NT2/D1 (cell line): Measurements from ENCODE around the gene NPHS1.
A peak's percentile ranks its signal among the peaks of the same experiment; 100 is the strongest.

Experiments used
- DNase-seq: peaks from one replicate; pipeline ENCODE4 v3.0.0-alpha.2; 2011; ENCODE audit warnings: low read depth, low spot score
- H3K27me3 ChIP-seq: 2 replicates; pipeline ENCODE4 v1.6.0; 2011; ENCODE audit warnings: mild to moderate bottlenecking; ENCODE audit not compliant: insufficient read length, insufficient read depth
- H3K36me3 ChIP-seq: 2 replicates; pipeline ENCODE4 v1.6.1; 2011; ENCODE audit warnings: mild to moderate bottlenecking, low read length, mixed read lengths; ENCODE audit not compliant: insufficient read depth, insufficient read length
- H3K4me1 ChIP-seq: 2 replicates; pipeline ENCODE4 v1.5.1; 2011; ENCODE audit not compliant: insufficient read depth, insufficient read length
- H3K4me3 ChIP-seq: 2 replicates; pipeline ENCODE4 v1.5.1; 2011; ENCODE audit warnings: low read depth; ENCODE audit not compliant: insufficient read length
- H3K9ac ChIP-seq: 2 replicates; pipeline ENCODE4 v1.6.0; 2011; ENCODE audit warnings: low read depth; ENCODE audit not compliant: insufficient read length
- H3K9me3 ChIP-seq: 2 replicates; pipeline ENCODE4 v1.5.1; 2011; ENCODE audit warnings: mild to moderate bottlenecking, low read length; ENCODE audit not compliant: insufficient read depth
- SUZ12 ChIP-seq: IDR thresholded peaks from 2 replicates; pipeline ENCODE4 v1.6.1; 2011; ENCODE audit not compliant: insufficient read length, insufficient read depth; ENCODE audit errors: extremely low read depth
- YY1 ChIP-seq: IDR thresholded peaks from 2 replicates; pipeline ENCODE4 v1.6.1; 2011; ENCODE audit not compliant: insufficient read length, insufficient read depth
- ZNF274 ChIP-seq: IDR thresholded peaks from 2 replicates; pipeline ENCODE4 v1.6.1; 2011; ENCODE audit warnings: mild to moderate bottlenecking, low read depth, low read length

The NPHS1 gene

GRCh38 chr19:35830986-35831385, 21.3 kb downstream of the NPHS1 start:
- H3K9me3 ChIP-seq: no peaks in the 10 kb centered on the region
- no peak for DNase-seq
- no peak for TF ChIP-seq SUZ12
- no peak for TF ChIP-seq YY1
- no peak for TF ChIP-seq ZNF274
- no peak overlapping the region for H3K9ac ChIP-seq
- peaks cover 2% of the 10 kb centered on the region for H3K4me1 ChIP-seq
- H3K27me3 ChIP-seq: peaks cover 35% of the 10 kb centered on the region
- H3K36me3 ChIP-seq: no peaks in the 10 kb centered on the region
- no peak overlapping the region for H3K4me3 ChIP-seq

DNA sequence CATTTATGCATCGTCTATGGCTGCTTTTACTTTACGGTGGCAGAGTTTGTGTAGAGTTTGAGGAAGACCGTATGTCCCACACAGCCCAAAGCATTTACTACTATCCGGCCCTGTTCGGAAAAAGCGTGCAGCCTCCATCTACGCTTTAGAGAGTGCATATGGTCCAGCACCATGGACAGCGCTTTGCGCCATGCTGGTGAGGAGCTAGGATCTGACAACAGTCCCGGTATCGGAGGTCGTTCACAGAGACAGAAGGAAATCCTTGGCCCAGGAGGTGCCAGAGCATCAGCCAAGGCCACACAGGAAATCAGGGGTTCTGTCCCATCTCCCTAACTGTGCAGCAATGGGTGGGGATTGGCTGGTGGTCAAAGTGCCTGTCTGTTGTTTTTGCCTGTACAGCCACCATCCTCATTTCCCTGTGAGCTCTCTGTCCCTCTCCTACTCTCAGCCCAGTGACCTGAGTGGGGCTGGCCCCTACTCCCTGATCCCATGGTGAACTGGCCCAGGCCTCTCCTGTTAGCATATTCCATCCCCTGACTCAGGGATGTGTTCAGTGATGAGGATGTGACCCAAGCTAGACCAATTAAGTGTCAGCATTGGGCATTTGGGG, 23.5 kb downstream of the NPHS1 start:
- H3K4me3 ChIP-seq: no peak overlapping the region
- peaks cover 35% of the 10 kb centered on the region for H3K27me3 ChIP-seq
- H3K36me3 ChIP-seq: no peaks in the 10 kb centered on the region
- DNase-seq: peak; percentile 32
- TF ChIP-seq SUZ12 (no peak), YY1 (peak; percentile 17)
- H3K9me3 ChIP-seq: no peaks in the 10 kb centered on the region
- no peak overlapping the region for H3K9ac ChIP-seq
- peaks cover 2% of the 10 kb centered on the region for H3K4me1 ChIP-seq

GRCh38 chr19:35824150-35824549, 28.2 kb downstream of the NPHS1 start:
- Histone ChIP-seq H3K36me3 (no peaks in the 10 kb centered on the region), H3K9me3 (no peaks in the 10 kb centered on the region), H3K9ac (no peak overlapping the region), H3K4me3 (no peak overlapping the region), H3K4me1 (peaks cover 2% of the 10 kb centered on the region), H3K27me3 (peaks cover 13% of the 10 kb centered on the region)
- TF ChIP-seq YY1 (no peak), SUZ12 (no peak), ZNF274 (no peak)
- no peak for DNase-seq

DNA sequence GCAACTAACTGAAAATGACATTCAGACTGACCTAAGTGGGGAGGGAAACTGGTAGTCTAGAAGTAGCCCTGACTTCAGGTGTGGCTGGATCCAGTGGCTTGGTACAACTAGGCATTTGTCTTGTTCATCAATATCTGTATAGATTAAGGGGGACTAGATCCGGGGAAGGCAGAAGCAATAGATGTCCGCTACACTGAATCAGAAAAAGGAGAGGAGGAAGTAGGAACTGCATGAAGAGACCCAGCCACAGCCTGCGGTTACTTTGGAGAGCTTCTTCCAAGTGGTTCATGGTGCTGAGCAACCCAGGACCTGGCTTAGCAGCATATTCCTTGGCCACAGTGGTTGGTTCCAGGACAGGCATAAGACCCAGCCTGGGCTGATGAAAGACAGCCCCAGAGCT, 29.7 kb downstream of the NPHS1 start:
- no peaks in the 10 kb centered on the region for H3K9me3 ChIP-seq
- no peak overlapping the region for H3K9ac ChIP-seq
- no peaks in the 10 kb centered on the region for H3K36me3 ChIP-seq
- peaks cover 8% of the 10 kb centered on the region for H3K27me3 ChIP-seq
- H3K4me1 ChIP-seq: no peaks in the 10 kb centered on the region
- no peak for DNase-seq
- no peak for TF ChIP-seq ZNF274
- no peak overlapping the region for H3K4me3 ChIP-seq

DNA sequence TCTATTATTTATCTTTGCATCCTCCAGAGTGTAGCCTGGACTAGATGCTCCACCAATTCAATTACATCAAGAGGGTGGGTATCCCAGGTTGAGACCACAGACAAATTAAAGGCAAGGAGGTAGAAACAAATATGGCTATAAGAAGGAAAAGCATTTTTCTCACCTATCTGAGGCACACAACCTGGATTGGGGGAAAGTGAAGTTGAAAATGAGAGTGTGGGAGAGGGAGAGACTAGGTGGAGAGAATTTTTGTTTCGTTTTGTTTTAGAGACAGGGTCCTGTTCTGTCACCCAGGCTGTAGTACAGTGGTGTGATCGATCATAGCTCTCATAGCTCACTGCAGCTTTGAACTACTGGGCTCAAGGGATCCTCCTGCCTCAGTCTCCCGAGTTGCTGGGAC, 33.9 kb downstream of the NPHS1 start:
- no peaks in the 10 kb centered on the region for H3K9me3 ChIP-seq
- H3K4me3 ChIP-seq: no peak overlapping the region
- H3K4me1 ChIP-seq: peaks cover 5% of the 10 kb centered on the region
- no peaks in the 10 kb centered on the region for H3K27me3 ChIP-seq
- no peak overlapping the region for H3K9ac ChIP-seq
- TF ChIP-seq YY1 (no peak), SUZ12 (no peak), ZNF274 (no peak)
- DNase-seq: no peak
- H3K36me3 ChIP-seq: no peaks in the 10 kb centered on the region

GRCh38 chr19:35816846-35817245, 35.5 kb downstream of the NPHS1 start:
- Histone ChIP-seq H3K27me3 (no peaks in the 10 kb centered on the region), H3K9me3 (no peaks in the 10 kb centered on the region), H3K4me1 (peaks cover 5% of the 10 kb centered on the region), H3K9ac (no peak overlapping the region), H3K36me3 (no peaks in the 10 kb centered on the region), H3K4me3 (no peak overlapping the region)
- DNase-seq: no peak
- no peak for TF ChIP-seq YY1
- TF ChIP-seq ZNF274: no peak
- TF ChIP-seq SUZ12: no peak

GRCh38 chr19:35816262-35816661, 36.0 kb downstream of the NPHS1 start:
- no peaks in the 10 kb centered on the region for H3K9me3 ChIP-seq
- H3K9ac ChIP-seq: no peak overlapping the region
- no peak for TF ChIP-seq YY1
- TF ChIP-seq SUZ12: no peak
- no peak for TF ChIP-seq ZNF274
- no peak for DNase-seq
- no peak overlapping the region for H3K4me3 ChIP-seq
- no peaks in the 10 kb centered on the region for H3K36me3 ChIP-seq
- H3K4me1 ChIP-seq: peaks cover 5% of the 10 kb centered on the region
- no peaks in the 10 kb centered on the region for H3K27me3 ChIP-seq
